GM12891 (cell line): ENCODE results near the gene WDPCP.

Experiments
- POLR2A ChIP-seq: IDR thresholded peaks from 2 replicates; pipeline ENCODE4 v1.6.1; 2011; ENCODE audit warnings: low read depth, low read length, control low read depth
- POLR2AphosphoS5 ChIP-seq: IDR thresholded peaks from 2 replicates; pipeline ENCODE4 v1.6.1; 2011; ENCODE audit warnings: low read depth, low read length, control low read depth
- SPI1 ChIP-seq: IDR thresholded peaks from 2 replicates; pipeline ENCODE4 v1.6.1; 2011; ENCODE audit warnings: low read depth, low read length, control low read depth
- TAF1 ChIP-seq: IDR thresholded peaks from 2 replicates; pipeline ENCODE4 v1.6.1; 2011; ENCODE audit warnings: low read depth, low read length, control low read depth

DNA sequence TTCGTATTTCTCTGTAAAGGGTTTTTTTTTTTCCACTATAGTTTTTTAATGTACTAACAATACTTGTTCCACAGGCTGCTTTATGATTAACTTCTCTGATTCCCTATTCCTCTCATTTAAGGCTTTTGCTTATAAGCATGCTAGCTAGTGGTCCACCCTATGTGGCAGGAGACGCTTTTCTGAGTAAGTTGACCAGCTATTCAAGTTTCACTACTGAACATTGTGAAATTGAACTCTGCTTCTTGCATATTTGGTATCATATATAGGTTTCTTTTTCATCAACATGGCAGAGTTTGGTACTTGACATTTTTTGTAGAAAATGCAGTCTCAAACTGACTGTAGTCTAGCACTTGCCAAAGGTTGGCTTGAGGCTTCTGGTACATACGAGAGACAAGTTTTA, 463.4 kb downstream of the WDPCP start:
- TF ChIP-seq TAF1 (no peak), POLR2AphosphoS5 (no peak), POLR2A (no peak), SPI1 (no peak)
